ENCODE data around the gene TCEAL4. TPM values are rescaled to one million over a fixed set of nuclear protein-coding genes. Genes with fewer than 3 reads are reported as not detected.

Gene TCEAL4
- total RNA-seq = 41.9 and 57.1 TPM in 2 replicates

DNA sequence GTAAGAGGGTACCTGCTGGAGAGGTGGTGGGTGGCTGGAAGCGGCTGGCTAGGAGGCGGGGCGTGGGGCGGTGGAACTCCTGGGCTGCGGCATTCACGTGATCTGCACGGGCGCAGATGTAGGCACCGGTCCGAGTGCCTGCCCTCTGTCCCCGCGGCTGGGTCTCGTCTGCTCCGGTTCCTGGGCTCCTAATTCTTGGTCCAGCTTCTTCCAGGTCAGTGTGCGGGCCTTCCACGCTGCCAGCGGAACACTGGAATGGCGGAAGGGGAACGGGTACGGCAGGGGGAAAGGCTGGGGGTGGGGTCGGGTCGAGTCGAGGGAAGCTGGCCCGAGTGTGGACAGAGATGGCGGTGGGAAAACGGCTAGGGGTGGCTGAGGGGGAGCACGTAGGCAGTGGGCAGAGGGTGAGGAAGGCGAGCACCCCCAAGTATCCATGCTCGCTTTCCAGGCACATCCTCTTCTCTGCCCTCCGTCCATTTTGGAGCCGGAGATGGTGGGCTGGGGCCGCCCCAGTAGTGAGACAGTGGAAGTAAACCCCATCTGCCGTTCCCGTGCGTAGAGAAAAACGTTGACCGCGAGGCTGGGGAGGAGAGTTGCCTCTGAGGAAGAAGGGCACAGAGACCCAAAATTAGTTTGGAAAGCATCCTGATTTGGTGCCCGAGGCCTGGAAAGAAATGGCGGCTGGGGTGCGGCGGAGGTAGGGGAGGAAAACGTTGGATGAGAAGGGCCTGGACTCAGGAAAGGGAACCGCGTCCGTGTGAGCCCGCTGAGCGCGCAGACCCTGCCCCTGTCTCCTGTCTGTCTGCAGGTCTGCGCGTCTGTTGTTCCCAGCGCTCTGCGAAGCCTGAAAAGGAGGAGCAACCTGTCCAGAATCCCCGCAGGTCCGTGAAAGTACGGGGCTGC is at the start of gene TCEAL4:
TSS of gene TCEAL4 (plus strand) at position 105 of the 903 bp plus-strand sequence. CDS start 1,161 bp downstream, outside the sequence.

DNA sequence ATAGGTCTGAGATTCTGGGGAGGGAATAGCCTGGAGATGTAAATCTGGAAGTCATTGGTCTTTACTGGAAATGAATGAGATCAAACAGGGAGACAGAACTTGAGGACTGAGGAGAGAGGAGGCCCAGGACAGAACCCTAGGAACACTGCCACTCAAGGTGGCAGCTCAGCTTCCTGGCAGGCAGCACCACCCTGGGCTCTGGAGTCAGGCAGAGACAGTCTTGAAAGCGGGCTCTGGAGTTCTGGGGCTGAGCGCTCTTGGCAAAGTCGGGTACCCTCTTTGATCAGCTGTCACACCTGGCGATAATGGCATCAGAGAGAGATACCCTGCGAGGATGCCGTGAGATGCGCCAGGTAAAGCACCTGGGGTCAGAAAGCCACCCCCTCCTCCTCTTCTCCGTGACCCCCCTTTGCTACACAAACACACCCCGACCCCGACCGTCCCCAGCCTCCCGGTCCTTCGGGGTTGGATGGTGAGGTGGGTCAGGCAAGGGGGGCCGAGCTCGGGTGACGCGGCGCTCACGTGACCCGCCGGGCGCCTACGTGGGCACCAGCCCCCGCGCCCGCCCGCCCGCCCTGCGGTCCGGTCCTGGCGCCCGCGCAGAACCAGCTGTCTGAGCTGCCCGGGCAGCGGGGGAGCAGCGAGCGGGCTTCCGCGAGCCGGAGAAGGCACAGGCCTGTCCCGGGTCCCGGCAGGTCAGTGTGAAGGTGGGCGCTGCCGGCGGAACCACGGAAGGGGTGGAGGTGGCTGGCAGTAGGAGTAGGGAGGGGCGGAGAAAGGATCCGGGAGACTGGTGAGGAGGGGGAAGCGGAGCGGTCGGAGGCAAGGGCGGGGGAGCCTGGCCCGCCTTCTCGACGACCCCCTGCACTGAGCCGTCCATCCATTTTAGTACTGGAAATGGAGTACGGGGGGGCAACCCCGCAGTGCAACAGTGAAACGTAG is 22.3 kb downstream of the TCEAL4 start, which contains the start of gene TCEAL3:
TSS of gene TCEAL3 (plus strand) at position 600 of the 942 bp plus-strand sequence. CDS start 1,102 bp downstream, outside the sequence.

DNA sequence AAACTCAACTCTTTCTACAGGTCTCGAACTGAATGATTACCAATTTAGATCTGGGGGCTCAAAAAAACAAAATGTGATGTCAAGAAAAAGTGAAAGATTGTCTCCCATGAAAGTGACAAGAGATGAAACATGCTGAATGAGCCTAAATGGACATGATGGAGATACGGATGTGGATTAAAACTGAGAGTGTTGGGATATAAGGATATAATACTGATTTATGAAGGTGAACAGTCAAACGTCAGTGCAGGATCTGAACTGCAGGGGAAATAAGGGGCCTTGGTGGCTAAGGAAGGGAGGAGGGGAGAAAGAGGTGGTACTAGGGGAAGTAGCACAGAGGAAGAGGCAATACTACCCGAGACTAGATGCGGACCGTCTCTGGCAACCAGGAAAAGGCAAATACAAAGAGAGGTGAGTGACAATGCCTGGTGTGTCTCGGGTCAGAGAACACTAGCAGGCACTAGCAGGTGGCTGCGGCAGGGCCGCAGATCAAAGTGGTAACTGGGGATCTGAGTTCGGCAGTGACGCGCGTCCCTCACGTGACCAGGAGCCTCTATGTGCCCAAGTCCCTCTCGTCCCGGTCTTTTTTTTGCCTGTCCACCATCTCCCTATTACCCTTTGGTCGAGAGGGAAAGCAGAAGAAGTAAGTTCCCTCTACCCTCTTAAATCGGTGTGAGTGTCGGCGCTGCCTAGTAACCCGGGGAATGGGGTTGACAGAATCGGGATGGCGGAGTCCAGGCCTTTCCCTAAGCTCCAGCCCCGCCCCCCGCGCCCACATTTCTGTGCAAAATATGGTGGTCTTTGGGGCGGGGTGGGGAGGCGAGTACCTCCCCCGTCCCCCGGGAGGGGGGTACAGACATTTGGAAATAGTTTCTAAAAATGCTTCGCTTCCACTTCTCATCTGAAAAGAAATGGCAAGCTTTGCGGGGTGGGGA is 43.3 kb downstream of the TCEAL4 start, which contains the start of gene TCEAL1:
TSS of gene TCEAL1 (plus strand) at position 590 of the 932 bp plus-strand sequence. CDS start 942 bp downstream, outside the sequence.

Other genes with a start within 250 kb of the TCEAL4 start
- 70.4 and 76.2 TPM in 2 replicates for gene TCEAL9, start 229.0 kb upstream of the TCEAL4 start, total RNA-seq
- gene BEX3, start 209.0 kb upstream of the TCEAL4 start, total RNA-seq = 132 and 200 TPM in 2 replicates
- not detected in 2 replicates for gene RAB40A, start 66.0 kb upstream of the TCEAL4 start, total RNA-seq
- 20.0 and 22.3 TPM in 2 replicates for gene TCEAL3, start 22.4 kb downstream of the TCEAL4 start, total RNA-seq
- 15.8 and 19.1 TPM in 2 replicates for gene TCEAL1, start 43.5 kb downstream of the TCEAL4 start, total RNA-seq
- 284 and 368 TPM in 2 replicates for gene MORF4L2, start 101.2 kb downstream of the TCEAL4 start, total RNA-seq
- not detected in 2 replicates for gene TMEM31, start 125.4 kb downstream of the TCEAL4 start, total RNA-seq
- not detected in 2 replicates for gene PLP1, start 191.3 kb downstream of the TCEAL4 start, total RNA-seq
- 0.23 and 0.38 TPM in 2 replicates for gene RAB9B, start 246.7 kb downstream of the TCEAL4 start, total RNA-seq

Measured in hair follicular keratinocyte (primary cell).